Measurements from ENCODE around the gene EMCN. TPM values are rescaled to one million over a fixed set of nuclear protein-coding genes. Genes with fewer than 3 reads are reported as not detected.
A peak's percentile ranks its signal among the peaks of the same experiment; 100 is the strongest.

Gene EMCN
- total RNA-seq, 1 donor = not detected

- Histone ChIP-seq H3K79me2 (ENCODE audit: insufficient read depth, low read length) (no peaks in the 10 kb centered on the region), H3K4me1 (ENCODE audit: insufficient read depth, low read length) (no peaks in the 10 kb centered on the region), H3K27me3 (ENCODE audit: insufficient read depth, low read length) (no peaks in the 10 kb centered on the region), H2AFZ (ENCODE audit: low read length) (no peak overlapping the region), H3K36me3 (ENCODE audit: insufficient read depth, low read length) (no peaks in the 10 kb centered on the region), H3K27ac (ENCODE audit: low read depth, low read length) (no peak overlapping the region), H3K4me3 (ENCODE audit: insufficient read depth, low read length) (no peak overlapping the region), H3K4me2 (ENCODE audit: insufficient read depth, low read length) (no peak overlapping the region), H3K9me3 (ENCODE audit: low read depth, low read length) (no peaks in the 10 kb centered on the region), H4K20me1 (ENCODE audit: insufficient read depth, low read length) (no peaks in the 10 kb centered on the region)
- no peak for DNase-seq (ENCODE audit: insufficient read length, low spot score, missing footprints)
- TF ChIP-seq, protein P1, sequence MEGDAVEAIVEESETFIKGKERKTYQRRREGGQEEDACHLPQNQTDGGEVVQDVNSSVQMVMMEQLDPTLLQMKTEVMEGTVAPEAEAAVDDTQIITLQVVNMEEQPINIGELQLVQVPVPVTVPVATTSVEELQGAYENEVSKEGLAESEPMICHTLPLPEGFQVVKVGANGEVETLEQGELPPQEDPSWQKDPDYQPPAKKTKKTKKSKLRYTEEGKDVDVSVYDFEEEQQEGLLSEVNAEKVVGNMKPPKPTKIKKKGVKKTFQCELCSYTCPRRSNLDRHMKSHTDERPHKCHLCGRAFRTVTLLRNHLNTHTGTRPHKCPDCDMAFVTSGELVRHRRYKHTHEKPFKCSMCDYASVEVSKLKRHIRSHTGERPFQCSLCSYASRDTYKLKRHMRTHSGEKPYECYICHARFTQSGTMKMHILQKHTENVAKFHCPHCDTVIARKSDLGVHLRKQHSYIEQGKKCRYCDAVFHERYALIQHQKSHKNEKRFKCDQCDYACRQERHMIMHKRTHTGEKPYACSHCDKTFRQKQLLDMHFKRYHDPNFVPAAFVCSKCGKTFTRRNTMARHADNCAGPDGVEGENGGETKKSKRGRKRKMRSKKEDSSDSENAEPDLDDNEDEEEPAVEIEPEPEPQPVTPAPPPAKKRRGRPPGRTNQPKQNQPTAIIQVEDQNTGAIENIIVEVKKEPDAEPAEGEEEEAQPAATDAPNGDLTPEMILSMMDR (IDR thresholded peaks at IDR 0.05; ENCODE audit: extremely low read depth, low read depth, low read length) = no peak
Measured at GRCh38 chr4:100369871-100370270, 148.0 kb downstream of the EMCN start.

DNA sequence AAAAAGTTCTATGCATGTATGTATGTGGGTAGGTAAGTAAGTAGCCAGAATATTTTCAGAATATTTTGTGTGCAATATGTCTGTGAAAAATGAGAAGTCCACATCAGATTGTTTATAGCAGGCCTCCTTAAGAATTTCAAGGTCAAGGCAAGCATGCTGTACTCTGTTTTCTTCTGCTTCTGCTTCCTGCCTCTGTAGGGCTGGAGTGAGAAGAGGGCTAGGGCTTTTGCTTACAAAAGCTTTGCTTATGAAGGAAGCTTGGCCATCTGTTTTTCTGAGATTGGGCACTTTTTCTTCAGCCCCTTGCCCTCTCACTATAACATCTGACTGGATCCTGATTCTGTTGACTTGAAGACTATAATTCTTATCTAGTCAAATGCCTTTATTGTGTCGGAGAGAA is 150.4 kb downstream of the EMCN start:
- no peaks in the 10 kb centered on the region for H3K4me1 ChIP-seq (ENCODE audit: insufficient read depth, low read length)
- no peaks in the 10 kb centered on the region for H3K79me2 ChIP-seq (ENCODE audit: insufficient read depth, low read length)
- H3K4me2 ChIP-seq (ENCODE audit: insufficient read depth, low read length) = no peak overlapping the region
- no peak overlapping the region for H3K4me3 ChIP-seq (ENCODE audit: insufficient read depth, low read length)
- no peaks in the 10 kb centered on the region for H3K36me3 ChIP-seq (ENCODE audit: insufficient read depth, low read length)
- TF ChIP-seq, protein P1 (IDR thresholded peaks at IDR 0.05; ENCODE audit: extremely low read depth, low read depth, low read length) = no peak
- no peaks in the 10 kb centered on the region for H4K20me1 ChIP-seq (ENCODE audit: insufficient read depth, low read length)
- no peak overlapping the region for H2AFZ ChIP-seq (ENCODE audit: low read length)
- H3K27ac ChIP-seq (ENCODE audit: low read depth, low read length) = no peak overlapping the region
- no peaks in the 10 kb centered on the region for H3K9me3 ChIP-seq (ENCODE audit: low read depth, low read length)
- no peaks in the 10 kb centered on the region for H3K27me3 ChIP-seq (ENCODE audit: insufficient read depth, low read length)
- no peak for DNase-seq (ENCODE audit: insufficient read length, low spot score, missing footprints)

DNA sequence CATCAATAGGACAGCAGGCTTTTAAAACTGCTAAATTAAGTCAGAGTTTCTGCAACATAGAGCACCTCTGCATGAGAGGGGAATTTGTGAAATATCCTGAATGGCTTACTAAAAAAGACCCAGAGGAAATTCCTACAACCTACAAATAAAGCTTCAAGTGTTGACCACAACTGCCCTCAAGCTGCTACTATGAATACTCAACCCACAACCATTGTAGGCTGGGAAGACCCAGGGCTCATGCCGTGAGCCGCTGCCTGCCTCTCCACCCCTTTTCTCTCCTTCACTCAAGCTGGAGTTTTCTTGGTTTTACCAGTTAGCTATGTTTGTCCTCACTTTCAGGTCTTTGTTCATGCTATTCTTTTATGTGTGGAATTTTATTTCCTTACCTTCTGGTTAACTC is 151.6 kb downstream of the EMCN start:
- Histone ChIP-seq H2AFZ (ENCODE audit: low read length) (no peak overlapping the region), H3K9me3 (ENCODE audit: low read depth, low read length) (no peaks in the 10 kb centered on the region), H3K4me1 (ENCODE audit: insufficient read depth, low read length) (no peaks in the 10 kb centered on the region), H3K36me3 (ENCODE audit: insufficient read depth, low read length) (no peaks in the 10 kb centered on the region), H3K27me3 (ENCODE audit: insufficient read depth, low read length) (no peaks in the 10 kb centered on the region), H3K4me2 (ENCODE audit: insufficient read depth, low read length) (no peak overlapping the region), H3K79me2 (ENCODE audit: insufficient read depth, low read length) (no peaks in the 10 kb centered on the region), H3K4me3 (ENCODE audit: insufficient read depth, low read length) (no peak overlapping the region), H4K20me1 (ENCODE audit: insufficient read depth, low read length) (no peaks in the 10 kb centered on the region), H3K27ac (ENCODE audit: low read depth, low read length) (no peak overlapping the region)
- DNase-seq (ENCODE audit: insufficient read length, low spot score, missing footprints) = no peak
- TF ChIP-seq, protein P1 (IDR thresholded peaks at IDR 0.05; ENCODE audit: extremely low read depth, low read depth, low read length) = no peak

GRCh38 chr4:100362366-100362765 is 155.5 kb downstream of the EMCN start:
- Histone ChIP-seq H3K4me2 (ENCODE audit: insufficient read depth, low read length) (no peak overlapping the region), H3K4me3 (ENCODE audit: insufficient read depth, low read length) (no peak overlapping the region), H3K9me3 (ENCODE audit: low read depth, low read length) (no peaks in the 10 kb centered on the region), H4K20me1 (ENCODE audit: insufficient read depth, low read length) (no peaks in the 10 kb centered on the region), H3K4me1 (ENCODE audit: insufficient read depth, low read length) (no peaks in the 10 kb centered on the region), H3K79me2 (ENCODE audit: insufficient read depth, low read length) (no peaks in the 10 kb centered on the region), H3K36me3 (ENCODE audit: insufficient read depth, low read length) (no peaks in the 10 kb centered on the region), H2AFZ (ENCODE audit: low read length) (no peak overlapping the region), H3K27ac (ENCODE audit: low read depth, low read length) (no peak overlapping the region), H3K27me3 (ENCODE audit: insufficient read depth, low read length) (no peaks in the 10 kb centered on the region)
- TF ChIP-seq, protein P1 (IDR thresholded peaks at IDR 0.05; ENCODE audit: extremely low read depth, low read depth, low read length) = no peak
- DNase-seq (ENCODE audit: insufficient read length, low spot score, missing footprints) = peak; percentile 6
